WTC11 (cell line): Measurements from ENCODE around the gene ARHGEF12. TPM values are rescaled to one million over a fixed set of nuclear protein-coding genes. Genes with fewer than 3 reads are reported as not detected.

Source experiments
- ATAC-seq: fragments of 200-7000 bp; cut with Tn5 transposase; 2 replicates; pipeline ENCODE4 v1.10.0; 2021; ENCODE audit warnings: mild to moderate bottlenecking, moderate library complexity
- CTCF ChIA-PET: fragments of 300-600 bp; sonication (Branson Sonifier 250); formaldehyde crosslinking; loops from one replicate; lab custom pipeline; 2021; ENCODE audit warnings: antibody characterized with exemption; lab: Charles Lee
- POLR2A ChIA-PET: fragments of 350-600 bp; sonication (Branson Sonifier 250); formaldehyde crosslinking; loops from one replicate; lab custom pipeline; 2021; ENCODE audit warnings: antibody characterized with exemption; lab: Charles Lee
- DNase-seq: peaks from one replicate; pipeline ENCODE4 v3.0.0; 2021; ENCODE audit warnings: low spot score
- H3K27ac Mint-ChIP-seq: 2 replicates; pipeline ENCODE4 v1.8.0; 2021; ENCODE audit warnings: mixed read lengths
- H3K27me3 Mint-ChIP-seq: 2 replicates; pipeline ENCODE4 v1.8.0; 2021; ENCODE audit warnings: low read depth, mild to moderate bottlenecking, moderate library complexity, mixed read lengths
- H3K36me3 Mint-ChIP-seq: 2 replicates; pipeline ENCODE4 v1.8.0; 2021; ENCODE audit warnings: mixed read lengths
- H3K4me1 Mint-ChIP-seq: 2 replicates; pipeline ENCODE4 v1.8.0; 2022; ENCODE audit warnings: mixed read lengths
- H3K4me3 Mint-ChIP-seq: 2 replicates; pipeline ENCODE4 v1.8.0; 2021; ENCODE audit warnings: mild to moderate bottlenecking, moderate library complexity, mixed read lengths
- H3K9me3 Mint-ChIP-seq: 2 replicates; pipeline ENCODE4 v1.8.0; 2021; ENCODE audit warnings: mixed read lengths
- AR ChIP-seq: fragments of 250-450 bp; sonication (Bioruptor Pico); IDR thresholded peaks from 2 replicates; pipeline ENCODE4 v1.9.0; 2021; ENCODE audit warnings: mild to moderate bottlenecking
- ATF1 ChIP-seq: sonication (generic); formaldehyde crosslinking; IDR thresholded peaks from 2 replicates; pipeline ENCODE4 v1.8.1; 2023; ENCODE audit warnings: mild to moderate bottlenecking, moderate library complexity, missing genetic modification reagents
- CBFB ChIP-seq: sonication (generic); formaldehyde crosslinking; IDR thresholded peaks from 2 replicates; pipeline ENCODE4 v1.8.1; 2022; ENCODE audit warnings: mild to moderate bottlenecking, low read depth, missing genetic modification reagents
- E2F1 ChIP-seq: sonication (generic); formaldehyde crosslinking; IDR thresholded peaks from 2 replicates; pipeline ENCODE4 v1.8.0; 2022; ENCODE audit warnings: mild to moderate bottlenecking, missing genetic modification reagents
- EMX1 ChIP-seq: fragments of 250-450 bp; sonication (Bioruptor Pico); IDR thresholded peaks from 2 replicates; pipeline ENCODE4 v1.8.0; 2021; ENCODE audit warnings: mild to moderate bottlenecking
- GTF2I ChIP-seq: fragments of 250-450 bp; sonication (Bioruptor Pico); conservative IDR thresholded peaks from 2 replicates; pipeline ENCODE4 v1.4.0; 2021; ENCODE audit warnings: mild to moderate bottlenecking
- JUN ChIP-seq: sonication (generic); formaldehyde crosslinking; IDR thresholded peaks from 2 replicates; pipeline ENCODE4 v1.8.0; 2023; ENCODE audit warnings: mild to moderate bottlenecking, missing genetic modification reagents
- NFE2L1 ChIP-seq: sonication (generic); formaldehyde crosslinking; IDR thresholded peaks from 2 replicates; pipeline ENCODE4 v1.8.1; 2023; ENCODE audit warnings: missing genetic modification reagents
- NFYB ChIP-seq: sonication (generic); formaldehyde crosslinking; conservative IDR thresholded peaks from 2 replicates; pipeline ENCODE4 v1.8.0; 2022; ENCODE audit warnings: low read depth, missing genetic modification reagents
- NR1H2 ChIP-seq: sonication (generic); formaldehyde crosslinking; IDR thresholded peaks from 2 replicates; pipeline ENCODE4 v1.9.0; 2021; ENCODE audit warnings: mild to moderate bottlenecking, moderate library complexity, missing genetic modification reagents
- NR3C1 ChIP-seq: sonication (generic); formaldehyde crosslinking; conservative IDR thresholded peaks from 2 replicates; pipeline ENCODE4 v1.8.1; 2023; ENCODE audit warnings: low read depth, mild to moderate bottlenecking, missing genetic modification reagents
- OVOL2 ChIP-seq: fragments of 250-450 bp; sonication (Bioruptor Pico); IDR thresholded peaks from 2 replicates; pipeline ENCODE4 v1.9.0; 2021; ENCODE audit warnings: mild to moderate bottlenecking, borderline replicate concordance
- PRRX2 ChIP-seq: fragments of 250-450 bp; sonication (Bioruptor Pico); IDR thresholded peaks from 2 replicates; pipeline ENCODE4 v1.8.0; 2021; ENCODE audit warnings: mild to moderate bottlenecking
- SMAD4 ChIP-seq: sonication (generic); formaldehyde crosslinking; IDR thresholded peaks from 2 replicates; pipeline ENCODE4 v1.8.0; 2022; ENCODE audit warnings: mild to moderate bottlenecking, missing genetic modification reagents
- STAT6 ChIP-seq: sonication (generic); formaldehyde crosslinking; conservative IDR thresholded peaks from 2 replicates; pipeline ENCODE4 v1.8.1; 2023; ENCODE audit warnings: mild to moderate bottlenecking, low read depth, missing genetic modification reagents, moderate library complexity
- TEAD1 ChIP-seq: sonication (generic); formaldehyde crosslinking; IDR thresholded peaks from 2 replicates; pipeline ENCODE4 v1.8.0; 2022; ENCODE audit warnings: mild to moderate bottlenecking, missing genetic modification reagents
- TP53 ChIP-seq: sonication (generic); formaldehyde crosslinking; IDR thresholded peaks from 2 replicates; pipeline ENCODE4 v1.8.1; 2023; ENCODE audit warnings: mild to moderate bottlenecking, missing genetic modification reagents
- USF1 ChIP-seq: sonication (generic); formaldehyde crosslinking; IDR thresholded peaks from 2 replicates; pipeline ENCODE4 v1.8.0; 2022; ENCODE audit warnings: mild to moderate bottlenecking, missing genetic modification reagents
- ZNF121 ChIP-seq: sonication (generic); formaldehyde crosslinking; IDR thresholded peaks from 2 replicates; pipeline ENCODE4 v1.8.0; 2023; ENCODE audit warnings: missing genetic modification reagents
- ZNF416 ChIP-seq: fragments of 250-450 bp; sonication (Bioruptor Pico); IDR thresholded peaks from 2 replicates; pipeline ENCODE4 v1.9.0; 2021; ENCODE audit warnings: mild to moderate bottlenecking, inconsistent platforms
- ZNF671 ChIP-seq: fragments of 250-450 bp; sonication (Bioruptor Pico); IDR thresholded peaks from 2 replicates; pipeline ENCODE4 v1.8.0; 2021; ENCODE audit warnings: mild to moderate bottlenecking
- total RNA-seq: library from RNA; stranded (reverse); gene quantifications from 3 replicates; pipeline ENCODE4 v1.2.3, GENCODE V29; 2021
- TF ChIP-seq, protein P1 (sequence below): sonication (generic); formaldehyde crosslinking; IDR thresholded peaks from 2 replicates; pipeline ENCODE4 v1.8.0; 2022; ENCODE audit warnings: mild to moderate bottlenecking, missing genetic modification reagents
- TF ChIP-seq, protein P2 (sequence below): sonication (generic); formaldehyde crosslinking; IDR thresholded peaks from 2 replicates; pipeline ENCODE4 v1.8.1; 2023; ENCODE audit warnings: mild to moderate bottlenecking, missing genetic modification reagents, moderate library complexity
- TF ChIP-seq, protein P3 (sequence below): sonication (generic); formaldehyde crosslinking; IDR thresholded peaks from 2 replicates; pipeline ENCODE4 v1.8.1; 2022; ENCODE audit warnings: low read depth, mild to moderate bottlenecking, moderate library complexity, missing genetic modification reagents, borderline replicate concordance
- TF ChIP-seq, protein P4 (sequence below): sonication (generic); formaldehyde crosslinking; IDR thresholded peaks from 2 replicates; pipeline ENCODE4 v1.8.1; 2022; ENCODE audit warnings: mild to moderate bottlenecking, missing genetic modification reagents, moderate library complexity, borderline replicate concordance

ARHGEF12 gene
- total RNA-seq, 1 experiment from 2014 or later, result 35.8 TPM

DNA sequence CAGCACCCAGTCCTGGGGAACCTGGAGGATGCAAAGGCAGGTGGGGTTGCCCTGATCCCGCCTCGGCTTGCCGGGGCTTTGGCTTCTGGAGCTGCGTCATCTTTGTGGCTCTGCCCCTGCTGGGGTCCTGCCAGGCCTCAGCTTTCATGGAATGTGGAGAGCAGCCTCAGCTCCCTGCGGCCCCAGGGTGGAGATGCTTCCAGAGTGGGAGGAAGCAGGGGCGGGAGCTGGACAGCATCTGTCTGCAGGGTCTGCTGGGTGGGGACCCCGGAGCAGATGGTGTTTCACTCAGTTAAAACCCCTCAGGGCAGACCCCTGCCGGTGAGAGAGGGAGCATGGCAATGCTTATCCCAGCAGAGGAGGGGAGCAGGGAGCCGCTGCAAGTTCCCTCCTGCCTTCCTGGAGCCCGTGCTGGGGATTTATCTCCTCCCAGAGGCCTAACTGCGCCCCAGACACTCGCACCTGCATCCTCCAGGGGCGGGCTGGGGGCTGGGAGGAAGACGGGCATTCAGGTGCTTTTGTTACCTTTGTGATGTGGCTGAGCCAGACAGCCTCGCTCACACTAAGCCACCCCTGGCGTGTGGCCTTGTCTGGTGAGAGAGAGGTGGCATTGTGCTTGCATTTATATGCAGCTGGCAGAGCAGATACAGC lies 191.0 kb downstream of the ARHGEF12 start:
- ATAC-seq, result peak; percentile 91
- Mint-ChIP-seq H3K4me3 (peak overlapping the region; percentile 25; the same call in 1 of the 2 replicates), H3K9me3 (peaks cover 10% of the 10 kb centered on the region), H3K27me3 (no peaks in the 10 kb centered on the region; the same call in 1 of the 2 replicates), H3K4me1 (peaks cover 48% of the 10 kb centered on the region), H3K36me3 (peaks cover 8% of the 10 kb centered on the region; the same call in 1 of the 2 replicates), H3K27ac (peak overlapping the region; percentile 89)
- DNase-seq, result peak; percentile 86
- CTCF ChIA-PET, result interaction anchor here (0.5 to 2.3 kb wide), 18 partner anchors 9 to 275 kb away, joined by 3 to 21 read pairs (median 4); partner anchors contain the start of gene GRIK4
- POLR2A ChIA-PET, result interaction anchor here (1.0 kb wide), 1 partner anchor 22 kb away, joined by 3 read pairs; no protein-coding TSS in a partner anchor
- TF ChIP-seq, protein P1, sequence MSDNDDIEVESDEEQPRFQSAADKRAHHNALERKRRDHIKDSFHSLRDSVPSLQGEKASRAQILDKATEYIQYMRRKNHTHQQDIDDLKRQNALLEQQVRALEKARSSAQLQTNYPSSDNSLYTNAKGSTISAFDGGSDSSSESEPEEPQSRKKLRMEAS (CRISPR knock-in tag), result peak; percentile 26; the same call in 1 of the 2 replicates
- no peak for TF ChIP-seq TP53 (CRISPR knock-in tag)
- TF ChIP-seq, protein P2, sequence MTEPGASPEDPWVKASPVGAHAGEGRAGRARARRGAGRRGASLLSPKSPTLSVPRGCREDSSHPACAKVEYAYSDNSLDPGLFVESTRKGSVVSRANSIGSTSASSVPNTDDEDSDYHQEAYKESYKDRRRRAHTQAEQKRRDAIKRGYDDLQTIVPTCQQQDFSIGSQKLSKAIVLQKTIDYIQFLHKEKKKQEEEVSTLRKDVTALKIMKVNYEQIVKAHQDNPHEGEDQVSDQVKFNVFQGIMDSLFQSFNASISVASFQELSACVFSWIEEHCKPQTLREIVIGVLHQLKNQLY, result no peak
- no peak for TF ChIP-seq SMAD4 (CRISPR knock-in tag)
- no peak for TF ChIP-seq AR (CRISPR knock-in tag)
- TF ChIP-seq NR3C1 (CRISPR knock-in tag), result no peak
- TF ChIP-seq, protein P3, sequence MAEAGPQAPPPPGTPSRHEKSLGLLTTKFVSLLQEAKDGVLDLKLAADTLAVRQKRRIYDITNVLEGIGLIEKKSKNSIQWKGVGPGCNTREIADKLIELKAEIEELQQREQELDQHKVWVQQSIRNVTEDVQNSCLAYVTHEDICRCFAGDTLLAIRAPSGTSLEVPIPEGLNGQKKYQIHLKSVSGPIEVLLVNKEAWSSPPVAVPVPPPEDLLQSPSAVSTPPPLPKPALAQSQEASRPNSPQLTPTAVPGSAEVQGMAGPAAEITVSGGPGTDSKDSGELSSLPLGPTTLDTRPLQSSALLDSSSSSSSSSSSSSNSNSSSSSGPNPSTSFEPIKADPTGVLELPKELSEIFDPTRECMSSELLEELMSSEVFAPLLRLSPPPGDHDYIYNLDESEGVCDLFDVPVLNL (CRISPR knock-in tag), result no peak
- TF ChIP-seq GTF2I (CRISPR knock-in tag), result no peak
- TF ChIP-seq E2F1 (CRISPR knock-in tag), result no peak
- no peak for TF ChIP-seq CBFB (CRISPR knock-in tag)
- TF ChIP-seq EMX1 (CRISPR knock-in tag), result 0 out of 2 replicates have a peak, but pooled peaks have one; percentile 36
- TF ChIP-seq NFE2L1 (CRISPR knock-in tag), result no peak
- no peak for TF ChIP-seq NR1H2 (CRISPR knock-in tag)
- 0 out of 2 replicates have a peak, but pooled peaks have one; percentile 1 for TF ChIP-seq ZNF121 (CRISPR knock-in tag)
- TF ChIP-seq ZNF416, result no peak
- no peak; the same call in 1 of the 2 replicates for TF ChIP-seq ATF1 (CRISPR knock-in tag)
- peak; percentile 63; the same call in 1 of the 2 replicates for TF ChIP-seq TEAD1 (CRISPR knock-in tag)
- TF ChIP-seq, protein P4, sequence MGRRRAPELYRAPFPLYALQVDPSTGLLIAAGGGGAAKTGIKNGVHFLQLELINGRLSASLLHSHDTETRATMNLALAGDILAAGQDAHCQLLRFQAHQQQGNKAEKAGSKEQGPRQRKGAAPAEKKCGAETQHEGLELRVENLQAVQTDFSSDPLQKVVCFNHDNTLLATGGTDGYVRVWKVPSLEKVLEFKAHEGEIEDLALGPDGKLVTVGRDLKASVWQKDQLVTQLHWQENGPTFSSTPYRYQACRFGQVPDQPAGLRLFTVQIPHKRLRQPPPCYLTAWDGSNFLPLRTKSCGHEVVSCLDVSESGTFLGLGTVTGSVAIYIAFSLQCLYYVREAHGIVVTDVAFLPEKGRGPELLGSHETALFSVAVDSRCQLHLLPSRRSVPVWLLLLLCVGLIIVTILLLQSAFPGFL, result no peak
- TF ChIP-seq PRRX2 (CRISPR knock-in tag), result no peak
- no peak for TF ChIP-seq ZNF671
- TF ChIP-seq JUN (CRISPR knock-in tag), result no peak
- TF ChIP-seq OVOL2, result no peak
- no peak for TF ChIP-seq STAT6 (CRISPR knock-in tag)
- TF ChIP-seq USF1 (CRISPR knock-in tag), result no peak
- no peak for TF ChIP-seq NFYB (CRISPR knock-in tag)
